ENCODE results near the gene SH2D2A. TPM values are rescaled to one million over a fixed set of nuclear protein-coding genes. Genes with fewer than 3 reads are reported as not detected.
A peak's percentile ranks its signal among the peaks of the same experiment; 100 is the strongest.

Gene SH2D2A
- total and polyA plus RNA-seq, 9 of the 15 experiments (the other 6 are each of a cell fraction or from before 2014, with no cell fraction given) = 0.89 to 33.6 (median 6.9) TPM

DNA sequence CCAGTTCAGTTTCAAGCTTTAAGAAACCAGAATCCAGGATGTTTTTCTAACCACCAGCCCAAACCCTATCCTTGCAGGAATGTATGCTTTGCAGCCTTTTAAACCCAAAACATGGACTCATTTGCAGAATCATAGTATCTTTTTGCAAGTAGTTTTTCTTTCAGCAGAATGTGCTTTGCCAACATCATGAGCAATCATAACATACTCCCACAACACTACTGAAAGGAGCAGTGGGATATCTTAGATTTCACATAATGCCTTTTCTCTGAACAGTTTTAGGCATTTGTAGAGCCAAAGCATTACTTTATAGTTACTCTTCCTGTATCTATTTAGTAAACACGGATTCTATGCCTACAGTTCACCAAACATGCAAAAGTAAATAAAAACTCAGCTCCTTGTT is 10.0 kb upstream of the SH2D2A start:
- no peak overlapping the region for H2AFZ ChIP-seq (ENCODE audit: low read depth, low read length)
- ChIA-PET POLR2A (no interaction called here), CTCF (ENCODE audit: low intra/inter-chr PET ratio) (no interaction called here)
- in situ Hi-C loops (cut with MboI) (no loop called here), intact Hi-C loops (cut with micrococcal nuclease) (no loop called here)
- H4K20me1 ChIP-seq (replicated peaks; ENCODE audit: control insufficient read depth, insufficient read depth, low read length) = no peaks in the 10 kb centered on the region
- H3K9me3 ChIP-seq (replicated peaks; ENCODE audit: control insufficient read depth, insufficient read depth, low read depth, low read length) = no peaks in the 10 kb centered on the region
- FAIRE-seq (no peak), DNase-seq (ENCODE audit: extremely low read depth in 1 of 4, low spot score in 3 of 4) (no peak), ATAC-seq (no peak)
- no peak overlapping the region for H3K27ac ChIP-seq (ENCODE audit: extremely low read depth, low read depth, low read length)
- H3K79me2 ChIP-seq (ENCODE audit: control insufficient read depth, insufficient read depth, low read length) = no peaks in the 10 kb centered on the region
- no peaks in the 10 kb centered on the region for H3K36me3 ChIP-seq (ENCODE audit: control insufficient read depth, insufficient read depth, low read length)
- no peak overlapping the region for H3K4me2 ChIP-seq (ENCODE audit: insufficient read depth, low read length)
- no peak for TF ChIP-seq ZNF134 (CRISPR knock-in tag; conservative IDR thresholded peaks at IDR 0.05)
- H3K4me1 ChIP-seq (replicated peaks in 1 of 2; ENCODE audit: control insufficient read depth in 2 of 2, insufficient read depth in 2 of 2, low read length in 2 of 2) = peaks cover 0 to 2% of the 10 kb centered on the region in 2 experiments; a peak in 1 of 5 replicates
- H3K9ac ChIP-seq (ENCODE audit: insufficient read depth in 1 of 2, low read depth in 2 of 2, low read length in 2 of 2) = no peak overlapping the region
- no peaks in the 10 kb centered on the region for H3K9me1 ChIP-seq (ENCODE audit: control insufficient read depth, insufficient read depth, low read length)
- no TSS peak for BruUV-seq (replicated peaks)
- H3K4me3 ChIP-seq = no peak overlapping the region
- H3K27me3 ChIP-seq (ENCODE audit: control insufficient read depth in 2 of 2, insufficient read depth in 2 of 2, low read length in 2 of 2) = peaks cover 10 to 19% of the 10 kb centered on the region in 2 experiments; a peak in 3 of 5 replicates
- 5% methylated on average over 1 of the region's 1 CpG for WGBS (ENCODE audit: insufficient coverage, low coverage, missing lambda C conversion rate)

DNA sequence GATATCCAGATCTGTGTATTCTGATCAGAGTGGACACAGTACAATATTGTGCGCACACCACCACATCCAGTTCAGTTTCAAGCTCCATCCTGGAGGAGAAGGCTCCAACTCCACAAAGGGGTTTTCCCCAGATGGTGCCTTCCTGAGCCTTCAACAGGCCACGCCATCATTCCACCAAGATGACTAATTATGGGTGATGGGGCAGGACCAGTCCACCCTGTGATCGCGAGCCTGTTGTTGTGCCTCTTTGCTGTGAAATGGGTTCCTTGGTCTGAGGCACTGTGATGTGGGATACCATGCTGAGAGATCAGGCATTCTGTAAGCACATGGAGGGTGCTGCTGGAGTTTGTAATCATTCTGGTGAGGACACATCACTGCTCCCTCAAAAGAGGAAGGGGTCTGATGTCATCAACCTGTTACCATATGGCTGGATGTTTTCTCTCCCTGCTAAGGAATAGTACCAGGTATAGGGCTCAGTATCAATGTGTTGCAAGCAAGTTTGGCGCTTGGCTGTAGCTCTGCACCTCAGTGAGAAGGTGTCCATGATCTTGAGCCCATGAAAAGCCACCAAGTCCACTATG is 6.7 kb upstream of the SH2D2A start:
- Histone ChIP-seq H2AFZ (ENCODE audit: low read depth, low read length) (no peak overlapping the region), H3K27me3 (ENCODE audit: control insufficient read depth in 2 of 2, insufficient read depth in 2 of 2, low read length in 2 of 2) (peaks cover 10 to 16% of the 10 kb centered on the region in 2 experiments; a peak in 3 of 5 replicates), H3K4me3 (no peak overlapping the region), H3K27ac (ENCODE audit: extremely low read depth, low read depth, low read length) (no peak overlapping the region), H4K20me1 (replicated peaks; ENCODE audit: control insufficient read depth, insufficient read depth, low read length) (no peaks in the 10 kb centered on the region), H3K9me1 (ENCODE audit: control insufficient read depth, insufficient read depth, low read length) (no peaks in the 10 kb centered on the region), H3K4me2 (ENCODE audit: insufficient read depth, low read length) (no peak overlapping the region), H3K4me1 (replicated peaks in 1 of 2; ENCODE audit: control insufficient read depth in 2 of 2, insufficient read depth in 2 of 2, low read length in 2 of 2) (no peaks in the 10 kb centered on the region; a peak in 1 of 5 replicates), H3K9me3 (replicated peaks; ENCODE audit: control insufficient read depth, insufficient read depth, low read depth, low read length) (no peaks in the 10 kb centered on the region), H3K79me2 (ENCODE audit: control insufficient read depth, insufficient read depth, low read length) (no peaks in the 10 kb centered on the region), H3K36me3 (ENCODE audit: control insufficient read depth, insufficient read depth, low read length) (no peaks in the 10 kb centered on the region), H3K9ac (ENCODE audit: insufficient read depth in 1 of 2, low read depth in 2 of 2, low read length in 2 of 2) (no peak overlapping the region)
- 18% methylated on average over 5 of the region's 5 CpGs for WGBS (ENCODE audit: insufficient coverage, low coverage, missing lambda C conversion rate)
- ChIA-PET CTCF (ENCODE audit: low intra/inter-chr PET ratio) (no interaction called here), POLR2A (interaction anchor here (0.5 to 0.7 kb wide), 2 partner anchors 9 to 242 kb away, joined by 3 read pairs; no protein-coding TSS in a partner anchor)
- in situ Hi-C loops (cut with MboI) (no loop called here), intact Hi-C loops (cut with micrococcal nuclease) (no loop called here)
- no peak for ATAC-seq
- TF ChIP-seq TCFL5 (CRISPR knock-in tag; conservative IDR thresholded peaks at IDR 0.05) = no peak
- TF ChIP-seq GABPA (tag; conservative IDR thresholded peaks at IDR 0.05; ENCODE audit: low read depth) = no peak
- TF ChIP-seq, protein P1, sequence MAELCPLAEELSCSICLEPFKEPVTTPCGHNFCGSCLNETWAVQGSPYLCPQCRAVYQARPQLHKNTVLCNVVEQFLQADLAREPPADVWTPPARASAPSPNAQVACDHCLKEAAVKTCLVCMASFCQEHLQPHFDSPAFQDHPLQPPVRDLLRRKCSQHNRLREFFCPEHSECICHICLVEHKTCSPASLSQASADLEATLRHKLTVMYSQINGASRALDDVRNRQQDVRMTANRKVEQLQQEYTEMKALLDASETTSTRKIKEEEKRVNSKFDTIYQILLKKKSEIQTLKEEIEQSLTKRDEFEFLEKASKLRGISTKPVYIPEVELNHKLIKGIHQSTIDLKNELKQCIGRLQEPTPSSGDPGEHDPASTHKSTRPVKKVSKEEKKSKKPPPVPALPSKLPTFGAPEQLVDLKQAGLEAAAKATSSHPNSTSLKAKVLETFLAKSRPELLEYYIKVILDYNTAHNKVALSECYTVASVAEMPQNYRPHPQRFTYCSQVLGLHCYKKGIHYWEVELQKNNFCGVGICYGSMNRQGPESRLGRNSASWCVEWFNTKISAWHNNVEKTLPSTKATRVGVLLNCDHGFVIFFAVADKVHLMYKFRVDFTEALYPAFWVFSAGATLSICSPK (IDR thresholded peaks at IDR 0.05; ENCODE audit: borderline replicate concordance) = no peak
- peak; percentile 61; the same call in 1 of the 2 replicates for TF ChIP-seq SPI1 (IDR thresholded peaks at IDR 0.05; ENCODE audit: borderline replicate concordance, low read depth, low read length)
- no peak for TF ChIP-seq ESRRB (CRISPR knock-in tag; IDR thresholded peaks at IDR 0.05; ENCODE audit: borderline replicate concordance)
- no TSS peak for BruUV-seq (replicated peaks)
- no peak for DNase-seq (ENCODE audit: extremely low read depth in 1 of 4, low spot score in 3 of 4)
- no peak for FAIRE-seq

Measured in K562 (cell line).